Neural cell (in vitro differentiated cells): ENCODE data around the gene PRKAA2. TPM values are rescaled to one million over a fixed set of nuclear protein-coding genes. Genes with fewer than 3 reads are reported as not detected.

Source experiments
- H2AFZ ChIP-seq: fragments of 200-600, 300-800 bp; sonication (generic), shearing (Covaris generic); 2 replicates; pipeline ENCODE4 v1.6.0; 2014; ENCODE audit warnings: low read depth, mild to moderate bottlenecking, antibody characterized with exemption, low read length, moderate library complexity
- H3F3A ChIP-seq: fragments of 200-600 bp; shearing (Covaris generic); 2 replicates; pipeline ENCODE4 v1.6.1; 2016; ENCODE audit warnings: mild to moderate bottlenecking, moderate library complexity, mixed read lengths, antibody characterized with exemption, low read length; ENCODE audit not compliant: insufficient read depth, poor library complexity, severe bottlenecking
- H3K27ac ChIP-seq: fragments of 200-600, 300-800 bp; sonication (generic), shearing (Covaris generic); 2 replicates; pipeline ENCODE4 v1.5.1; 2014; ENCODE audit warnings: mild to moderate bottlenecking, low read length, moderate library complexity
- H3K27me3 ChIP-seq: fragments of 300-800, 200-600 bp; sonication (generic), shearing (Covaris generic); 2 replicates; pipeline ENCODE4 v1.6.0; 2014; ENCODE audit warnings: mild to moderate bottlenecking, low read depth, low read length, moderate library complexity; ENCODE audit not compliant: insufficient read depth
- H3K36me3 ChIP-seq: fragments of 300-800, 200-600 bp; sonication (generic), shearing (Covaris generic); 2 replicates; pipeline ENCODE4 v1.5.1; 2014; ENCODE audit warnings: mild to moderate bottlenecking, antibody characterized with exemption, low read length, moderate library complexity; ENCODE audit not compliant: insufficient read depth
- H3K4me2 ChIP-seq: fragments of 300-800, 200-600 bp; sonication (generic), shearing (Covaris generic); 2 replicates; pipeline ENCODE4 v1.6.0; 2014; ENCODE audit warnings: mild to moderate bottlenecking, low read length
- H3K4me3 ChIP-seq: fragments of 300-800, 200-600 bp; sonication (generic), shearing (Covaris generic); 2 replicates; pipeline ENCODE4 v1.5.1; 2014; ENCODE audit warnings: mild to moderate bottlenecking, low read length, moderate library complexity
- H3K79me2 ChIP-seq: fragments of 200-600 bp; shearing (Covaris generic); replicated peaks from 2 replicates; pipeline ENCODE4 v1.6.0; 2014; ENCODE audit warnings: mild to moderate bottlenecking, low read length, moderate library complexity; ENCODE audit not compliant: insufficient read depth
- H3K9ac ChIP-seq: fragments of 300-800, 200-600 bp; sonication (generic), shearing (Covaris generic); 2 replicates; pipeline ENCODE4 v1.6.1; 2016; ENCODE audit warnings: mild to moderate bottlenecking, low read length, mixed read lengths
- H3K9me2 ChIP-seq: fragments of 200-600 bp; shearing (Covaris generic); 2 replicates; pipeline ENCODE4 v1.6.1; 2016; ENCODE audit warnings: mild to moderate bottlenecking, low read length, mixed read lengths; ENCODE audit not compliant: insufficient read depth
- H3K9me3 ChIP-seq: fragments of 200-600, 300-800 bp; sonication (generic), shearing (Covaris generic); 2 replicates; pipeline ENCODE4 v1.6.1; 2016; ENCODE audit warnings: mild to moderate bottlenecking, mixed run types, low read length, moderate library complexity, mixed read lengths
- H4K20me1 ChIP-seq: fragments of 200-600 bp; shearing (Covaris generic); 2 replicates; pipeline ENCODE4 v1.6.1; 2016; ENCODE audit warnings: mild to moderate bottlenecking, mixed run types; ENCODE audit not compliant: insufficient read depth
- CTCF ChIP-seq: fragments of 450-650 bp; IDR thresholded peaks from 2 replicates; pipeline ENCODE4 v1.5.1; 2014; ENCODE audit warnings: antibody characterized with exemption, mild to moderate bottlenecking, moderate library complexity; ENCODE audit not compliant: poor library complexity, severe bottlenecking
- EP300 ChIP-seq: fragments of 450-650 bp; conservative IDR thresholded peaks from 2 replicates; pipeline ENCODE4 v1.6.1; 2014; ENCODE audit warnings: antibody characterized with exemption, mild to moderate bottlenecking, moderate library complexity; ENCODE audit not compliant: poor library complexity, severe bottlenecking
- EZH2 ChIP-seq: fragments of 200-600, 300-800 bp; shearing (Covaris generic), sonication (generic); IDR thresholded peaks from 2 replicates; pipeline ENCODE4 v1.6.1; 2014; ENCODE audit warnings: antibody characterized with exemption, low read length, borderline replicate concordance, mild to moderate bottlenecking; ENCODE audit not compliant: insufficient read depth, poor library complexity, severe bottlenecking
- MXI1 ChIP-seq: fragments of 450-650 bp; conservative IDR thresholded peaks from 2 replicates; pipeline ENCODE4 v1.6.1; 2014; ENCODE audit warnings: antibody characterized with exemption, mild to moderate bottlenecking; ENCODE audit not compliant: poor library complexity, severe bottlenecking
- POLR2AphosphoS5 ChIP-seq: IDR thresholded peaks from 2 replicates; pipeline ENCODE4 v1.6.1; 2012
- RAD21 ChIP-seq: fragments of 450-650 bp; conservative IDR thresholded peaks from 2 replicates; pipeline ENCODE4 v1.6.1; 2014; ENCODE audit warnings: antibody characterized with exemption, mild to moderate bottlenecking, moderate library complexity
- REST ChIP-seq: IDR thresholded peaks from 2 replicates; pipeline ENCODE4 v1.6.1; 2012; ENCODE audit warnings: borderline replicate concordance
- SMC3 ChIP-seq: fragments of 450-650 bp; conservative IDR thresholded peaks from 2 replicates; pipeline ENCODE4 v1.6.1; 2014; ENCODE audit warnings: antibody characterized with exemption, mild to moderate bottlenecking, moderate library complexity; ENCODE audit not compliant: poor library complexity
- TAF1 ChIP-seq: IDR thresholded peaks from 2 replicates; pipeline ENCODE4 v1.6.1; 2012; ENCODE audit warnings: low read depth
- polyA plus RNA-seq: library from polyadenylated mRNA; depleted of rRNA; stranded (reverse); fragments of >200 nt; gene quantifications from 2 replicates; pipeline ENCODE4 v1.2.3, GENCODE V29; 2014

The PRKAA2 gene
- polyA plus RNA-seq, 1 donor from 2014 or later: 20.0 TPM

GRCh38 chr1:56683569-56683968, 38.5 kb downstream of the PRKAA2 start:
- H3K27me3 ChIP-seq: no peaks in the 10 kb centered on the region
- TF ChIP-seq MXI1 (no peak), SMC3 (no peak), CTCF (no peak), POLR2AphosphoS5 (no peak), EZH2 (no peak), EP300 (no peak), TAF1 (no peak), REST (no peak), RAD21 (no peak)
- no peaks in the 10 kb centered on the region for H4K20me1 ChIP-seq
- no peaks in the 10 kb centered on the region for H3K9me2 ChIP-seq
- no peak overlapping the region for H3K27ac ChIP-seq
- no peaks in the 10 kb centered on the region for H3K9me3 ChIP-seq
- H2AFZ ChIP-seq: no peak overlapping the region
- no peaks in the 10 kb centered on the region for H3F3A ChIP-seq
- no peak overlapping the region for H3K4me2 ChIP-seq
- H3K9ac ChIP-seq: no peak overlapping the region
- no peaks in the 10 kb centered on the region for H3K79me2 ChIP-seq
- no peak overlapping the region for H3K4me3 ChIP-seq
- no peaks in the 10 kb centered on the region for H3K36me3 ChIP-seq

- Histone ChIP-seq H3K36me3 (no peaks in the 10 kb centered on the region), H3K79me2 (no peaks in the 10 kb centered on the region), H3K9me3 (no peaks in the 10 kb centered on the region), H3K4me2 (no peak overlapping the region), H3K27ac (no peak overlapping the region), H3F3A (no peaks in the 10 kb centered on the region), H3K9me2 (no peaks in the 10 kb centered on the region), H3K4me3 (no peak overlapping the region), H2AFZ (no peak overlapping the region), H3K27me3 (no peaks in the 10 kb centered on the region), H4K20me1 (no peaks in the 10 kb centered on the region), H3K9ac (no peak overlapping the region)
- TF ChIP-seq REST: no peak
- no peak for TF ChIP-seq EZH2
- TF ChIP-seq POLR2AphosphoS5: no peak
- no peak for TF ChIP-seq SMC3
- TF ChIP-seq TAF1: no peak
- TF ChIP-seq CTCF: no peak
- no peak for TF ChIP-seq RAD21
- TF ChIP-seq MXI1: no peak
- no peak for TF ChIP-seq EP300
Observed at GRCh38 chr1:56686169-56686568, 41.1 kb downstream of the PRKAA2 start.
